ENCODE results near the gene GSTT2.
"Not testable (repeated sequence)": the region's sequence is repeated elsewhere in the genome, so short reads cannot be mapped to it uniquely, and the experiment has no call there.

GSTT2 gene

DNA sequence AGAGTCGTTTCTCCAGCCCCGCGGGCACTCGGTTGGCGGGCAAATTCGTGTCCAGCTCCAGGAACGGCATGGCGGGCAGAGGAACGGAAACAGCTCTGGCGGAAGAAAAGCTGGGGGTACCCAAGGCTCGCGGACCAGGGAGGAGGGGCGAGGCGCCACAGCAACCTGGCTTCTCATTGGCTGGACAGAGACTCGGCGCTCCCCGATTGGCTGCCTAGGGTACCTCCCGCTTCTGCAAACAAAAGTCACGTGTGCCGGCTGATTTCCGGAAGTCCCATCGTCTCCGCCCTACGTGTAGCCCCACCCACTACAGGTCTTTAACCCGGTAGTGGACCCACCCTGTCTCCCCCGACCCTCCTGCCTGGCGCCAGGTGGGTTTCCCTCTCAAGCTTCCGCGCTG is 5.6 kb upstream of the GSTT2 start, which contains the start of gene DDT:
Gene DDT (minus strand): TSS at position 97 of the 400 bp plus-strand sequence. CDS start 27 bp downstream, at position 70.
- DNase-seq: not testable (repeated sequence)

DNA sequence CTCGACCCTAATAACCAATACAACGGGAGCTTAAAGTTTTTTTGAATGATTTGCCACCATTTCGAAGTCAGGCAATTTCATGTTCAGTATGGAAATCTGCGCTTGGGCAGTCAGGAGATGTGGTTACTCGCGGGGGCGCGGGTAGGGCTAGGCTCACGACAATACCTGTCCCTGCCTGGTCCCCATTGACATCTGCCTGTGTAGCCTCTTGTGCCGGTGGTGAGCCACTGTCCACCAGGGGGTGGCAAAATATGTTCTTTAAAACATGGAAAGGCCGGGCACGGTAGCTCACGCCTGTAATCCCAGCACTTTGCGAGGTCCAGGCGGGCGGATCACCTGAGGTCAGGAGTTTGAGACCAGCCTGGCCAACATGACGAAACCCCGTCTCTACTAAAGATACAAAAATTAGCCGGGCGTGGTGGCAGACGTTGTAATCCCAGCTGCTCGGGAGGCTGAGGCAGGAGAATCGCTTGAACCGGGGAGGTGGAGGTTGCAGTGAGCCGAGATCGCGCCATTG is 5.0 kb upstream of the GSTT2 start:
- DNase-seq: not testable (repeated sequence)

DNA sequence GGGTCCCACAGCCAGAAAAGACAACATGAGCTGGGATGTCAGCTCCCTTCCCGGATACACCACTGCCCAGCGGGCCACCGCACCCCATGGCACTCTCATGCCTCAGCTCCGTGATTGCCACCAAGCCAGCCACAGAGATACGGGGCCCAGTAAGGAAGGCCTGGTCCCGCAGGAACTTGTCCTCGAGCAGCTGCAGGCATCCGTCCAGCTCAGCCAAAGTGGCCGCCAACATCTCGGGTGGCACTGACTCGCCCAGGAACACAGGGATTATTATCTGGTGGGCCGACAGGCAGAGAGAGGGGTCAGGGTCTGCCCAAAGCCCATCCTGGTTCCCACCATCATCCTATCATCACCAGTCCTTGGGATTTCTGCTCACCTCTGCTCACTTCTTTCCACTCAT is 2.6 kb upstream of the GSTT2 start:
- not testable (repeated sequence) for DNase-seq

DNA sequence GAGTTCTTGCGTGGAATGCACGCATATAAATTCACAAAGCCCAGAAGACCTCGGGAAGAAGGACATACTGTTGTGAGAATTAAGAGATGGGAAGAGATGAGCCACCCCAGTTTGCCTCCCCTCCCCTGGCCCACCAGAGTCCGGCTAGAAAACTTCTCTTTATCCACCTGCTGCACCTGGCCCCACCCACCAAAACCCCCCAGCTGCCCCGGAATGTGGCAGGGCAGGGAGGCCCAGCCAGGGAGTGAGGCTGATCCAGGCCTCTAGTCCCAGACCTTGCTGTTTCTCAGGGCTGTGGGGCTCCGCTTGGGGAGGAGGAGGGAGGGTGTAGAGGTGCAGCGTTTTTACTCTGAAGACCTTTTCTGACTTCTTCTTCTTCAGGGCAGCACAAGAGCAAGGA is 633 bp downstream of the GSTT2 start:
- DNase-seq: not testable (repeated sequence)

DNA sequence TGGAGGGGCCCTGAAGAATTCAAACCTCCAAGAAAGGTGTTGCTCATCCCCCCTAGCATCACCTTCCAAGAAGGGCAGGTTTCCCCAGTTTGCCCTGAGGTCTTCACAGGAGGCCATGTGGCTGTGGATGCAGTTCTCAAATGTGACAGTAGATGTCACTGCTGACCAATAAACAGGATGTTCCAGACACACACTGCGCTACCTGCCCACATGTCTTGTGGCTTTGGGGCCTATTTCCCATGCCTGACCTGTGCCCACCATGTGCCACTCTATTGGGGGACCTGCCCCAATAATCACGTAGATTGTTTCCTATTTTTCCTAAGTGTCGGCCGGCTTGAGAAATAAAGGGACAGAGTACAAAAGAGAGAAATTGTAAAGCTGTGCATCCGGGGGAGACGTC is 4.5 kb downstream of the GSTT2 start:
- DNase-seq: peak in 9 of 58 donors; percentile 8 to 32 (median 13)

DNA sequence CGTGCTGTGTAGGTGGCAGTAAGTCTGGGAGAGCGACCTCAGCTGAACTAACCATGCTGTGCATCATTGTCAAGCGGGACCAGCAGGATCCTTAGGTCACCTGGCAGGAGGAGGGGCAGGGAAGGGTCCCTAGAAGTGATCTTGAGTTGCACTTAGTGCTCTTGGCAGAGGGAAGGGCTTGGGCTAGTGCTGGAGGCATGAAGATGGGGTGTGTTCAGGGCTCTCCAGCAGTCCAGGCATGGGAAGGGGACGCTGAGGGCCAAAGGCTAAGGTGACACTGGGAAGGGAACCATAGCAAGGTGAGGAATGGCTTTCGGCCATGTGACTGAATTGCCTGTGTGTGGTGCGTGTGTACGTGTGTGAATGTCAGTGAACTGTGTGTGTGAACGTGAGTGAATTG is 6.2 kb downstream of the GSTT2 start:
- not testable (repeated sequence) for DNase-seq

DNA sequence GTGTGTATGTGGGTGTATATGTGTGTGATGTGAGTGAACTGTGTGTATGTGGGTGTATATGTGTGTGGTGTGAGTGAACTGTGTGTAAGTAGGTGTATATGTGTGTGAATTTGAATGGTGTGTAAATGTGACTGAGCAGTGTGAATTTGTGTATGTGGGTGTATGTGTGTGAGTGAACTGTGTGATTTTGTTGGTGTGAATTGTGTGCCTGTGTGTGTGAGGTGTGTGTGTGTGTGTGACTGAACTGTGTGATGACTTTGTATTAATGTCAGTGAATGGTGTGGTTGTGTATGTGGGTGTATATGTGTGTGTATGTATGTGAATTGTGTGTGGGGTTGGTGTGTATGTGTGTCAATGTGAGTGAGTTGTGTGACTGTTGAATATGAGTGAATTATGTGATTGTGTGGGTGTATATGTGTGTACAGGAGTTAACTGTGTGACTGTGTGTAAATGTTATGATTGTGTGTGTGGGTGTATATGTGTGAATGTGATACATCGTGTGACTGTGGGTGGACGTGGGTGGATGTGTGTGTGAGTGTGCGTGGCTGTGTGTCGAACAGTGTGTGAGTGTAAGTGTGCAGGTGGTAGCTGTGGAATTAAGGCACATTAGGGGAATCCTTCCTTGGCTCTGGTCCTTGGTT is 6.7 kb downstream of the GSTT2 start:
- DNase-seq: not testable (repeated sequence)

DNA sequence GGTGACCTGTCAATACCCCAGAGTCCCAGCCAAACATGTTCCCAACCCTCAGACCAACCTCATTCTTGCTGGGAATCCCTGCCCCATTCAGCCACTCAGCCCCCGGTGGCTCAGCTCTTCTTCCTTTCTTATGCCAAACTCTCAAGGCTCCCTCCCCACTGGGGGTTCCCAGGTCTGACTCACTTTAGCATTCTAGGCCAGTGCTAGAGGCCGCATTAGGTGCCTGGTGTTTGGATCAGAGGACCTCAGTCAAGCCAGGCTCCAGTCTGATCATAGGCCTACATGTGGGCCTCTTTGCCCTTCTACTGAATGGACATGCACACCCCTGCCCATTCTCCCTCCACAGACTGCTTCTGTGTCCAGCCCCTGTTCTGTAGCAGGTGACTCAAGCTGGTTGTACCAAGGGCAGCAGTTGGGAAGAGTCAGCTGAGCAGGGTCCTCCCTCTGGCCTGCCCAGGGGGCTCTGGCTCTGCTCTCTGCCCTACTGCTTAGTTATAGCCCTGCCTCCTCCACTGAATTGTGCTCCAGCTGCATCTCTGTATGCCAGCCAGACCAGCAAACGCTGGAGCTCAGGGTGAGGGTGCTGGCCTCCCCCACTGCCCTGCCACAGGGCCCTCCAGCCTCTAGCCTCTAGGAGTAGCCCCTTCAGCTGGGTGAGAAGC is 9.8 kb downstream of the GSTT2 start:
- not testable (repeated sequence) for DNase-seq

DNA sequence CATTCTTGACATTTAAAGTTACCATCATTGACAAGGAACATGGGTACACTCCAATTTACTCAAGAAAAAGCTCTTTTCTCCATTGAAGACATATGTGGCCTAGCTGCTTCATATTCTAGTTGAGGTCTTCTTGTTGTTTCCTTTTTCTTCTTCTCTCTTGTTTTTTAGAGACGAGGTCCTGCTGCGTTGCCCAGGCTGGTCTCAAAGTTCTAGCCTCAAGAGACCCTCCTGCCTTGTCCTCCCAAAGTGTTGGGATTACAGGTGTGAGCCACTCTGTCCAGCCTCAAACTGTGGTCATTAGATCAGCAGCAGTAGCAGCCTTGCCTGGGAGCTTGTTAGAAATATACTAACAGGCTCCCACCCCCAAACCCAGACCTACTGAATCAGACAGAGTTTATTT is 13.1 kb downstream of the GSTT2 start:
- DNase-seq: not testable (repeated sequence)

DNA sequence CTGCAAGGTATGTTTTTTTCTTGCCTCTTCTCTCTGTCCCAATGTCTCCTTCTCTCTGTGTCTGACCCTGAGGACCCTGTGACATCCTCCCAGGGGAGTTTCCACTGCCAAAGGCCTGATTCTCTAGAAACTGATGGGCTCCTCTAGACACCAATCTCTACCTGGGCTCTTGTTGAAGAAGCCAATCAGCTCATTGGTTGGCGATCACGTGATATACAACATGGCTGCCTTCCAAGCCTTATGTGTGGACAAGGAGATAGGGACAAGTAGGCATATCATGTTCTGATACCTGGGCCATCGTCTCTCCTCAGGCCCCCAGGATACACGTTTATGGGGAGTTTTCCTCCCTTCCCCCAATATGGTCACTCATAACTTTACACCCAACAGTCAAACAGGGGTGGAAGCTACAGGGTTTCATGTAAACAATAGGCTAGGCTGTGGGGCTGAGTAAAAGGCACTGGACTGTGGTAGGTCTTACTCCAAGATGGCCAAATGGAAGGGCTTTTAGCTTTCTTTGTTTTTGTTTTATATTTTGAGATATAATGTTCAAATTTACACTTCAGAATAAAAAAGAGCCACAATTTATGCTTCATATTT is 13.7 kb downstream of the GSTT2 start:
- not testable (repeated sequence) for DNase-seq

DNA sequence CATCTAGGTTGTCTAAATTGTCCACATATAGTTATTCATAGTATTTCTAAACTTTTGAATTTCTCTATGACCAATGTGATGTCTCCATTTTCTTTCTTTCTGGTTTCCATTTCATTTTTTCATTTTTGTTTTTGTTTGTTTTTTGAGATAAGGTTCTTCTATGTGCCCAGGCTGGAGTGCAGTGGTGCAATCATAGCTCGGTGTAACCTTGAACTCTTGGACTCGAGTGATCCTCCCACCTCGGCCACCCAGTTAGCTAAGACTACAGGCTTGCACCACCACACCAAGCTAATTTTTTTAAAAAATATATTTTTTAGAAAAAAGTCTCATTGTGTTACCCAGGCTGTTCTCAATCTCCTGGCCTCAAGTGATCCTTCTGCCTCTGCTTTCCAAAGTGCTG is 17.2 kb downstream of the GSTT2 start:
- DNase-seq: no peak

DNA sequence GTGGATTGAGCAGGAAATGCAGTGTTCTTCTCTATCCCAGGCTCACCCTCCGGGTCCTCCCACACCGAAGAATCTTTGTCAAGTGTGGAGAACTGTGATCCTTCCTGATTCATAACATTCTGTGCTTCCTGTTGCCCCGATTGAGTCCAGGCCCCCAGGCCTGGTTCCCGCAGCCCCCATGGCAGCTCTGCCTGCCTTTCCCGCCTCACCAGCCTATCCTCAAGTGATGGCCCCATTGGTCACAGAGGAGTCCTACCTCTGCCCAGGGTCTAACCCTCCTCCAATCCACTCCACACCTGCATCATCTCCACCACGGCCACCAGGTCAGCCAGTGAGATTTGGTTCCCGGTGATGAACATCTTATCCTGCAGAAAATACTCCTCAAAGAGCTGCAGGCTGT is 19.8 kb downstream of the GSTT2 start:
- not testable (repeated sequence) for DNase-seq

DNA sequence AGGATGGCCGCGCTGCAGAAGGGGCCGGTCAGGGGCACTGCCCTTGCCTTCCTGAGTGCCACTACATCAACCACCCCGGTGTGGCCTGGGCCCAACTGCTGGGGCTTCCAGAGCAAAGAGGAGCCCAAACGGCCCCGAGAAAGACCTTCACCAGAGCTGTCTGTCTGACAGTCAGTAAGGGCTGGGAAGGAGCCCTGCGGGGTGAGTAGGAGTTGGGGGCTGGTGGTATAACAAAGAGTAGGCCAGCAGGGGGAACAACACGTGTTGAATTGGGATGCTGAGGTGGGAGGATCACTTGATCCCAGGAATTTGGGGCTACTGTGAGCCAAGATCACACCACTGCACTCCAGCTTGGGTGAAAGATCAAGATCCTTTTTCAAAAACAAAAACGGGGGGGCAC is 21.4 kb downstream of the GSTT2 start:
- no peak for DNase-seq

DNA sequence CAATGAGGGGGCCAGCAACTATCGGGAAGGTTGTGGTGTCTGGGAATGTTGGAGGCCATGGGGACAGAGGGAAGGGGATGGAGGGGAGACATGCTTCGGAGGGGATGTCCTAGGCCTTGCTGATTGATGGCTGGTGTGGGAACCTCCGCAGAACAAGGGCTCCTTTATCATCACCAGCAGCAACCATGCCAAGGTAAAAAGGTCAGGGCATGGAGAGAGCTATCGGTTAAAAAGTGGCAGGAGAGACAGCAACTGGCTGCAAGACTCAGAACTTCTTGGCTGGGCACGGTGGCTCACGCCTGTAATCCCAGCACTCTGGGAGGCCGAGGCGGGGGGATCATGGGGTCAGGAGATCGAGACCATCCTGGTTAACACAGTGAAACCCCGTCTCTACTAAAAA is 22.3 kb downstream of the GSTT2 start:
- no peak for DNase-seq

DNA sequence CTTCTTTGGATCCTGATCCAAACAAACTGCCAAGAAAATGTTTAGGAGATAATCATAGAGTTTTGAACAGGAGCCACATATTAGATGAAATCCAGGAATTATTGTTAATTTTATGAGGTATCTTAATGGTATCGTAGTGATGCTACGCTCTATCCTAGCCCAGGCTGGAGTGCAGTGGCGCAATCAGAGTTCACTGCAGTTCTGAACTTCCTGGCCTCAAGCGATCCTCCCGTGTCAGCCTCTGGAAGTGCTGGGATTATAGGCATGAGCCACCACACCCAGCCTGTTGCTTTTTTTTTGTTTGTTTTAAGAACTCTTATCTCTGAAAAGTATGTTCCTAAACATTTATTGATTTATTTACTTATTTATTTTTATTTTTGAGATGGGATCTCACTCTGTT is 22.9 kb downstream of the GSTT2 start:
- DNase-seq: no peak

DNA sequence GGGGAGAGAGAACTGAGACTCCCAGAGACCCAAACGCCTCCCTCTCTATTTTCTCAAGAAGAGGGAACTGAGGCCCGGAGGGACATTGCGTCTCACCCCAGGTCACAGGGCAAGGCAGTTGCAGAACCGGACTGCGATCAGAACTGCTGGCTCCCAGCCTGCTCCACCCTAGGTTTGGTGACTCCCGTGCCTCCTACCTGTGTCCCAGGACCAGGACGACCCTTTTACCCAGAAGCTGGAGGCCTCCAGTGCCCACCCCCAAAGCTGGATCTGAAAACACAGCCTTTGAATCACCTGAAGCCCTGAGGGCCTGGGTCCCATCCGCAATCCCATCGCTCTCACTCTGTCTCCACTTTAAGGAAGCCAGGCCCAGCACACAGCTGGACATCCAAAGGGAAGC is 24.0 kb downstream of the GSTT2 start:
- no peak for DNase-seq

DNA sequence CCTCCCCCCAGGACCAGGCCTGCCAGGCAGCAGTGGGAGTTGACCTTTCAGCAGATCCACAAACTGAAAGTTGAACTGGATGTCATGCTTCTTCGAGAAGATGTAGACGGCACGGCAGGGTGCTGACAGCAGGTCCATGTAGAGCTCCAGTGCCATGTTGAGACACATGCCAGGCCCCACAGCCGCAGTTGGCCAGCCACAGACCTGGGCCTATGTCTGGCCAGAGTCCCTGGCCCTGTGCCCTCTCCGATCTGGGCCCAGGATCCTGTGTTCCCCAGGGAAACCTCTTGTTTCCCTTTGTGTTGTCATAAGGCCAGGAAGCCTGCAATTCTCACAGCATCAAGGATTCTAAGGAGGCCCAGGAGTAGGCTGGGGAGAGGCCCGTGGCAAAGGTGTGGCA is 25.3 kb downstream of the GSTT2 start, which contains the start of gene GSTT4:
Gene GSTT4 (minus strand): TSS at position 253 of the 400 bp plus-strand sequence. CDS start 97 bp downstream, at position 156.
- DNase-seq: peak in 11 of 58 donors; percentile 5 to 52 (median 23)

DNA sequence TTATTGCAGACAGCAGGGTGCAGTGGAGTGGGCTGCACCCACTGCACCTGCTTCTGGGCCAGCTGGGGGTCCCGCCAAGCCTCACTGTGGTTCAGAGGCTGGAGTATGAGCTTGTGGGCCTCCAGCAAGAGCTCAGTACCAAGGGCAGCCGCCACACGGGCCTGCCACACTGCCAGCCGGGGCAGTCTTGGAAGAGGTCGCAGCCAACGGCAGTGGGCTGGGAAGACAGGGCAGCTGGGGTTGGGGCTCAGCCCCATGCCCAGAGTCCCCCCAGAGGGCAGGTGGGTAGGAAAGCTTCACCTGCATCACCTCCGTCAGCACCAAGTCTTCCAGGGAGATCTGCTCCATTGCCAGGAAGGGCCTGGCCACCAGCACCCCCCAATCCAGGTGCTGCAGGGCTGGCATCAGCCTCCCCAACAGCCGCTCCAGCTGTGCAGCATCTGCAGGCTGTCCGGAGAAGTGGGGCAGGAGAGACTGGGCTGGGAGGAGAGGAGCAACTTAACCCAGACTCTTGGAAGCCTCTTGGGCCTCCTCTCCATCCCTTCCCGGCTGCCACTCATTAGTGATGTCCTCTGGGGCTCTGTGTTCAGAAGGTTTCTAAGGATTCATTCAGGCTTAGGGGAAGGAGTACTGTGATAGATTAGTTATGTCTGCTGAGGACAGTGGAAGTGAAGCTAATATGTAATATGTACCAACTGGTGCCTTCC is 26.4 kb downstream of the GSTT2 start:
- no peak for DNase-seq

DNA sequence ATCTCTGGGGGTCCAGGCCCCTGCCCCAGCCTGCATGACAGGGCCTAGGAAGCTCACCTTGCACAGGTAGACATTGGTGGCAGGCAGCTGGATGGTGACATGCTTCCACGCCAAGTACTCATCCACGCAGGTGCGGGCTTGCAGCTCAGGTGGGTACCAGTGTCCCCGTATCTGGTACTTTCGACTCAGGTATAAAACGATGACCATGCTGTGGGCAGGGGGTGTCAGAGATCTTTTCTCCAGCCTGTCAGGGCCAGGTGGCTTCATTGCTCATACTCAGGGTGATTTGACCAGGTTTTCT is 26.9 kb downstream of the GSTT2 start:
- DNase-seq: no peak

DNA sequence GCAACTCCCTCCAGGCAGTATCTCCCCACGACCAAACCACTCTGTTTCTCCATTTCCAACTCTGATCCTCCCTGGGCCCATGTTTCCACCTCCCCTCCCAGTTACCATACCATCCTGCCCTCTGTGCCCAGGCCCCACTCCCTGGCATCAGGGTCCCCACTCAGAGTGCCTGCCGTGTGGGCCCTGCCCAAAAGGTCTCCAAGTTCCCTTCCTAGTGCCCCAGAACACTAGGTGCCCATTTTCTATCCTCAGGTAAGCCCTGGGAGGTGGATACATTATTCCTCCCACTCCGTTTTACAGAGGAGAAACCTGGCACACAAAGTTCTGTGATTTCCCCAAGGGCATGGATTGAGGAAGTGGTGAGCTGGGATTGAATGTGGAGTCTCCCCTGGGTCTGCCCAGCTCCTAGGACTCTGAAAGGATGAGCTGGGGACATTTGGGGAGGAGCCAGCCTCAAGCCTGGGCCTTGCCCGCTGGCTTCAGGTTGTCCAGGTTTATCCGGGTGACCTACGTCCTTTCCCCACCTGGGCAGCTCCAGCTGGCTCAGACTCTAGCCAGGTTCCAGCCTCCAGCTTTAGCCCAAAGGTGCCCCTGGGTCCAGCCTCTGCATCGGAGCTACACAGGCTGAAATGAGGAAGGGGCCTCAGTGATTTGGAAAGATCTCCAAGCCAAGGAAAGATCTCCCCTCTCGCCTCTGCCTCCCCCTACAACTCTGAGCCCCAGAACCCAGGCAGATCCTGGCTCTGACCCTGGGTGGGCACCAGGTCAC is 27.5 kb downstream of the GSTT2 start:
- no peak for DNase-seq

DNA sequence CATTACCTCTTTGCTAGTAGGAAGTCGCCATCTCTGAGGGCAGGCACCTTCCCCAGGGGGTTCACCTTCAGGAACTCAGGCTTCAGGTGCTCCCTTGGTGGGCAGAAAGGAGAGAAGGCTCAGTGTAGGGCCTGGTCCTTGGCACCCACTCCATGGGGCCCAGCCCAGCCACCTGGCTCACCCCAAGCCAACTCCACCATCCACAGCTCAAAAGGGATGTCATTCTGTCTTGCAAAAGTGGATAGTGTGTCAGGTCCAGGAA is 28.0 kb downstream of the GSTT2 start:
- DNase-seq: no peak

Data from anterior cingulate cortex (tissue), 58 donors.